SK-N-SH (cell line): ENCODE results near the gene POLR1C. TPM values are rescaled to one million over a fixed set of nuclear protein-coding genes. Genes with fewer than 3 reads are reported as not detected.

ENCODE experiments used
- CTCF ChIA-PET: fragments of 300-600, 350-600 bp; formaldehyde crosslinking; extraction: SDS; loops from one replicate; lab custom pipeline; 2021; lab: Yijun Ruan, JAX
- POLR2A ChIA-PET: fragments of 350-600 bp; sonication (Branson Sonifier 250); formaldehyde crosslinking; extraction: SDS; loops from one replicate; lab custom pipeline; 2020; ENCODE audit warnings: antibody characterized with exemption, inconsistent platforms; lab: Yijun Ruan, JAX
- DNase-seq: peaks from one replicate; pipeline ENCODE4 v3.0.0; 2012
- H2AFZ ChIP-seq: fragments of 200-600 bp; sonication (generic); 2 replicates; pipeline ENCODE4 v1.8.1; 2016; ENCODE audit warnings: antibody characterized with exemption, mild to moderate bottlenecking, low read depth
- H3F3A ChIP-seq: fragments of 200-600 bp; sonication (generic); replicated peaks from 2 replicates; pipeline ENCODE3; 2016; ENCODE audit warnings: antibody characterized with exemption, mild to moderate bottlenecking; ENCODE audit not compliant: insufficient read depth
- H3K27ac ChIP-seq, 2 experiments: fragments of 200-500 bp in 1 of 2; fragments of 200-600 bp in 1 of 2; sonication (Bioruptor generic) in 1 of 2; sonication (generic), shearing (Covaris generic) in 1 of 2; 2 replicates each; pipeline versions ENCODE4 v1.5.1 to v1.6.1; 2014 to 2016; ENCODE audit warnings: low read depth in 2 of 2, inconsistent platforms in 1 of 2, low read length in 1 of 2, mild to moderate bottlenecking in 1 of 2, mixed read lengths in 1 of 2
- H3K27me3 ChIP-seq: fragments of 200-600 bp; sonication (generic), shearing (Covaris generic); 2 replicates; pipeline ENCODE4 v1.6.1; 2016; ENCODE audit warnings: mixed run types; ENCODE audit not compliant: insufficient read depth
- H3K36me3 ChIP-seq, 2 experiments: fragments of 200-500 bp in 1 of 2; fragments of 200-600 bp in 1 of 2; sonication (Bioruptor generic) in 1 of 2; sonication (generic) in 1 of 2; replicated peaks in 1 of 2; 2 replicates each; pipeline versions ENCODE3 to v1.5.1; 2014 to 2016; ENCODE audit warnings: low read length in 1 of 2, mild to moderate bottlenecking in 1 of 2; ENCODE audit not compliant: insufficient read depth in 2 of 2, control insufficient read depth in 1 of 2
- H3K4me1 ChIP-seq, 2 experiments: fragments of 200-500 bp in 1 of 2; fragments of 200-600 bp in 1 of 2; sonication (Bioruptor generic) in 1 of 2; sonication (generic), shearing (Covaris generic) in 1 of 2; 2 replicates each; pipeline versions ENCODE4 v1.5.1 to v1.6.1; 2014 to 2016; ENCODE audit warnings: low read depth in 1 of 2, low read length in 1 of 2, mixed run types in 1 of 2; ENCODE audit not compliant: insufficient read depth in 2 of 2, control insufficient read depth in 1 of 2
- H3K4me2 ChIP-seq: fragments of 200-600 bp; sonication (generic), shearing (Covaris generic); 2 replicates; pipeline ENCODE4 v1.6.1; 2017; ENCODE audit warnings: mixed run types
- H3K4me3 ChIP-seq, 2 experiments: fragments of 200-500 bp in 1 of 2; fragments of 200-600 bp in 1 of 2; sonication (Bioruptor generic) in 1 of 2; sonication (generic), shearing (Covaris generic) in 1 of 2; 2 replicates each; pipeline versions ENCODE4 v1.5.1 to v1.8.1; 2014 to 2016; ENCODE audit warnings: low read depth in 2 of 2, inconsistent platforms in 1 of 2, low read length in 1 of 2, mild to moderate bottlenecking in 1 of 2, mixed read lengths in 1 of 2, moderate library complexity in 1 of 2
- H3K79me2 ChIP-seq: fragments of 200-600 bp; sonication (generic); 2 replicates; pipeline ENCODE4 v1.8.1; 2017; ENCODE audit warnings: mild to moderate bottlenecking; ENCODE audit not compliant: insufficient read depth
- H3K9ac ChIP-seq: fragments of 200-600 bp; sonication (generic); 2 replicates; pipeline ENCODE4 v1.6.1; 2017; ENCODE audit warnings: mixed run types
- H3K9me2 ChIP-seq: fragments of 200-600 bp; sonication (generic); 2 replicates; pipeline ENCODE4 v1.6.1; 2017; ENCODE audit warnings: mixed run types
- H3K9me3 ChIP-seq: fragments of 200-600 bp; sonication (generic); 2 replicates; pipeline ENCODE4 v1.6.1; 2017; ENCODE audit warnings: mixed run types, mild to moderate bottlenecking, moderate library complexity
- H4K20me1 ChIP-seq: fragments of 200-600 bp; sonication (generic); 2 replicates; pipeline ENCODE4 v1.6.1; 2017; ENCODE audit warnings: mild to moderate bottlenecking, mixed run types; ENCODE audit not compliant: insufficient read depth
- EP300 ChIP-seq, 2 experiments: IDR thresholded peaks; 2 replicates each; pipeline versions ENCODE4 v1.4.0 to v1.6.1; 2012; ENCODE audit warnings: borderline replicate concordance in 1 of 2, low read depth in 1 of 2, low read length in 1 of 2
- EZH2phosphoT487 ChIP-seq: fragments of 200-600 bp; sonication (generic); IDR thresholded peaks from 2 replicates; pipeline ENCODE4 v1.6.1; 2017; ENCODE audit warnings: low read depth, mixed run types, mild to moderate bottlenecking, antibody characterized with exemption, moderate library complexity, borderline replicate concordance
- POLR2AphosphoS5 ChIP-seq: IDR thresholded peaks from 2 replicates; pipeline ENCODE4 v1.6.1; 2012; ENCODE audit warnings: low read depth, low read length
- RAD21 ChIP-seq: IDR thresholded peaks from 2 replicates; pipeline ENCODE4 v1.6.1; 2012; ENCODE audit warnings: mild to moderate bottlenecking, low read length
- SMC3 ChIP-seq: IDR thresholded peaks from 2 replicates; pipeline ENCODE4 v1.6.1; 2012; ENCODE audit warnings: low read depth, low read length, improper control_type of control experiment
- WGBS: methylation state at CpG from one replicate; pipeline ENCODE4 v1.1.6; 2017; ENCODE audit warnings: low lambda C conversion rate; 5-methylcytosine and 5-hydroxymethylcytosine counted together
- polyA plus RNA-seq, 3 experiments: library from polyadenylated mRNA; depleted of rRNA; stranded (reverse); fragments of >200 nt; gene quantifications; 2 replicates each; pipeline ENCODE4 v1.2.3, GENCODE V29; 2012
- TF ChIP-seq, protein P1 (sequence below): fragments of 200-600 bp; sonication (generic); IDR thresholded peaks from 2 replicates; pipeline ENCODE4 v1.6.1; 2017; ENCODE audit warnings: antibody characterized with exemption, mild to moderate bottlenecking, moderate library complexity
- TF ChIP-seq, protein P2 (sequence below): IDR thresholded peaks from 2 replicates; pipeline ENCODE4 v1.6.1; 2012; ENCODE audit warnings: mild to moderate bottlenecking, low read depth, low read length, moderate library complexity
- TF ChIP-seq, protein P3 (sequence below): IDR thresholded peaks from 2 replicates; pipeline ENCODE4 v1.4.0; 2012; ENCODE audit warnings: low read depth

Gene POLR1C
- polyA plus RNA-seq, 1 of the 3 experiments (the other 2 are of a cell fraction) = 59.1 TPM

DNA sequence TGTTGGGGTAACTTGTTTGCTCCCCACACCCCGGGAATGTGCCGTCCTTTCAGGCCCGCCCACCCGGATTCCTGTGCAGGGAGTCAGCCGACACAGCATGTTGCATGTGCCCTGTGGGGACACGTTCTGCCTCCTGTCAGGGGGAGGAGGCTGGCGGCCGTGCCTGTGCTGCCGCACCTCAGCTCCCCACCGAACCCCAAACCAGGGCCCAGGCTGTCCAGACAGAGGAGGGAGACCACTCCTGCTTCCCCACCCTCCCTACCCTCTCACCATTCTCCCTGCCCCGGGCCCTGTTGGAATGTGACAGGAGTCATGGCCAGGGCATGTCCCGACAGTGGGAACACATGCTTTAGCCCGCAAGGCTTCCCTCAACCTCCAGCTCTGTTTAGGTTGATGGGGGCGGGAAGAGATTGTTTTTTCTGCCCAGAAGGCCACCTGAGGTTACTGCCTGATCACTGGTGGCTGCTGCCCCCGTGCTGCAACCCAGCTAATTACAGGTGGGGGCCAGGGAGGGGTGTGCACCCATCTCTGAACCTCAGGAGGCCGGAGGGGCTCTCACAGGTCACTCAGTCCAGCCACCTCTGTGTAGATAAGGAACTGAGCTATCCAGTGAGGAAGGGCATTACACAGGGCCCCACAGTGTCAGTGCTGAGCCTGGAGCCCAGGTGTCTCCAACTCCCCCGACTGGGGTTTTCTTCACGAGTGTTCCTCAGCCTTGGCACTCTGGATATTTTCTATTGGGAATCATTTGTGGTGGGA lies 20.3 kb upstream of the POLR1C start:
- no peak overlapping the region for H3K4me3 ChIP-seq
- H3K9ac ChIP-seq = no peak overlapping the region
- peak; percentile 69 for TF ChIP-seq RAD21
- TF ChIP-seq, protein P1, sequence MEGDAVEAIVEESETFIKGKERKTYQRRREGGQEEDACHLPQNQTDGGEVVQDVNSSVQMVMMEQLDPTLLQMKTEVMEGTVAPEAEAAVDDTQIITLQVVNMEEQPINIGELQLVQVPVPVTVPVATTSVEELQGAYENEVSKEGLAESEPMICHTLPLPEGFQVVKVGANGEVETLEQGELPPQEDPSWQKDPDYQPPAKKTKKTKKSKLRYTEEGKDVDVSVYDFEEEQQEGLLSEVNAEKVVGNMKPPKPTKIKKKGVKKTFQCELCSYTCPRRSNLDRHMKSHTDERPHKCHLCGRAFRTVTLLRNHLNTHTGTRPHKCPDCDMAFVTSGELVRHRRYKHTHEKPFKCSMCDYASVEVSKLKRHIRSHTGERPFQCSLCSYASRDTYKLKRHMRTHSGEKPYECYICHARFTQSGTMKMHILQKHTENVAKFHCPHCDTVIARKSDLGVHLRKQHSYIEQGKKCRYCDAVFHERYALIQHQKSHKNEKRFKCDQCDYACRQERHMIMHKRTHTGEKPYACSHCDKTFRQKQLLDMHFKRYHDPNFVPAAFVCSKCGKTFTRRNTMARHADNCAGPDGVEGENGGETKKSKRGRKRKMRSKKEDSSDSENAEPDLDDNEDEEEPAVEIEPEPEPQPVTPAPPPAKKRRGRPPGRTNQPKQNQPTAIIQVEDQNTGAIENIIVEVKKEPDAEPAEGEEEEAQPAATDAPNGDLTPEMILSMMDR = peak; percentile 51
- no peak for TF ChIP-seq EZH2phosphoT487
- peak; percentile 38; the same call in 1 of the 2 replicates for TF ChIP-seq SMC3
- no peaks in the 10 kb centered on the region for H3K9me3 ChIP-seq
- no peaks in the 10 kb centered on the region for H3K27me3 ChIP-seq
- peak overlapping the region in 1 of 2 experiments; percentile 5; a peak in 1 of 4 replicates for H3K27ac ChIP-seq
- H4K20me1 ChIP-seq = peaks cover 24% of the 10 kb centered on the region; the same call in 1 of the 2 replicates
- DNase-seq = peak; percentile 80
- H3K79me2 ChIP-seq = peaks cover 12% of the 10 kb centered on the region; the same call in 1 of the 2 replicates
- ChIA-PET CTCF (interaction anchor here (0.6 to 22.4 kb wide), 18 partner anchors 10 to 161 kb away, joined by 3 to 382 read pairs (median 4); partner anchors contain the start of genes DLK2, LRRC73 and TJAP1), POLR2A (no interaction called here)
- H3K9me2 ChIP-seq = no peaks in the 10 kb centered on the region
- WGBS = 60% methylated on average over 7 of the region's 18 CpGs
- peaks cover 14 to 43% of the 10 kb centered on the region in 2 experiments; a peak in 3 of 4 replicates for H3K4me1 ChIP-seq
- H3F3A ChIP-seq = no peaks in the 10 kb centered on the region
- H3K4me2 ChIP-seq = no peak overlapping the region
- peaks cover 14 to 29% of the 10 kb centered on the region in 2 experiments for H3K36me3 ChIP-seq
- H2AFZ ChIP-seq = no peak overlapping the region

DNA sequence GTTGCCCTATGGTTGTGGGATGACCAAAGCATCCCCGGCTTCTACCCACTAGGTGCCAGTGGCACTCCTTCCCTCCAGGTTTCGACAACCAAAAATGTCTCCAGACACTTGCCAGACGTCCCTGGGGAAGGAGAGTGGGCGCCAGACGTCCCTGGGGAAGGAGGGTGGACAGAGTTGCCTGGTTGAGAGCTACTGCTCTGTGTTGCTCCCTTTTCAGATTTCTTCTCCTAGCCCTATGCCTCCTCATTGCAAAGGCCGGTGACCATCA lies 19.8 kb upstream of the POLR1C start:
- WGBS = 86% methylated on average over 6 of the region's 6 CpGs
- Histone ChIP-seq H3K4me1 (peaks cover 10 to 39% of the 10 kb centered on the region in 2 experiments; a peak in 3 of 4 replicates), H3K36me3 (peaks cover 14 to 30% of the 10 kb centered on the region in 2 experiments), H3K9me2 (no peaks in the 10 kb centered on the region), H4K20me1 (peaks cover 19% of the 10 kb centered on the region; the same call in 1 of the 2 replicates), H3K27me3 (no peaks in the 10 kb centered on the region), H3K9me3 (no peaks in the 10 kb centered on the region), H2AFZ (no peak overlapping the region), H3K9ac (no peak overlapping the region), H3K4me3 (no peak overlapping the region), H3K4me2 (no peak overlapping the region), H3K79me2 (peaks cover 10% of the 10 kb centered on the region; the same call in 1 of the 2 replicates), H3K27ac (peak overlapping the region in 1 of 2 experiments; percentile 5; a peak in 1 of 4 replicates), H3F3A (no peaks in the 10 kb centered on the region)
- no peak for DNase-seq
- ChIA-PET CTCF (interaction anchor here (0.6 to 22.4 kb wide), 14 partner anchors 9 to 449 kb away, joined by 3 to 382 read pairs (median 5); partner anchors contain the start of genes DLK2 and LRRC73), POLR2A (no interaction called here)
- TF ChIP-seq EP300 (IDR thresholded peaks at IDR 0.05; ENCODE audit: borderline replicate concordance in 1 of 2, low read depth in 1 of 2, low read length in 1 of 2) = no peak
- TF ChIP-seq, protein P2, sequence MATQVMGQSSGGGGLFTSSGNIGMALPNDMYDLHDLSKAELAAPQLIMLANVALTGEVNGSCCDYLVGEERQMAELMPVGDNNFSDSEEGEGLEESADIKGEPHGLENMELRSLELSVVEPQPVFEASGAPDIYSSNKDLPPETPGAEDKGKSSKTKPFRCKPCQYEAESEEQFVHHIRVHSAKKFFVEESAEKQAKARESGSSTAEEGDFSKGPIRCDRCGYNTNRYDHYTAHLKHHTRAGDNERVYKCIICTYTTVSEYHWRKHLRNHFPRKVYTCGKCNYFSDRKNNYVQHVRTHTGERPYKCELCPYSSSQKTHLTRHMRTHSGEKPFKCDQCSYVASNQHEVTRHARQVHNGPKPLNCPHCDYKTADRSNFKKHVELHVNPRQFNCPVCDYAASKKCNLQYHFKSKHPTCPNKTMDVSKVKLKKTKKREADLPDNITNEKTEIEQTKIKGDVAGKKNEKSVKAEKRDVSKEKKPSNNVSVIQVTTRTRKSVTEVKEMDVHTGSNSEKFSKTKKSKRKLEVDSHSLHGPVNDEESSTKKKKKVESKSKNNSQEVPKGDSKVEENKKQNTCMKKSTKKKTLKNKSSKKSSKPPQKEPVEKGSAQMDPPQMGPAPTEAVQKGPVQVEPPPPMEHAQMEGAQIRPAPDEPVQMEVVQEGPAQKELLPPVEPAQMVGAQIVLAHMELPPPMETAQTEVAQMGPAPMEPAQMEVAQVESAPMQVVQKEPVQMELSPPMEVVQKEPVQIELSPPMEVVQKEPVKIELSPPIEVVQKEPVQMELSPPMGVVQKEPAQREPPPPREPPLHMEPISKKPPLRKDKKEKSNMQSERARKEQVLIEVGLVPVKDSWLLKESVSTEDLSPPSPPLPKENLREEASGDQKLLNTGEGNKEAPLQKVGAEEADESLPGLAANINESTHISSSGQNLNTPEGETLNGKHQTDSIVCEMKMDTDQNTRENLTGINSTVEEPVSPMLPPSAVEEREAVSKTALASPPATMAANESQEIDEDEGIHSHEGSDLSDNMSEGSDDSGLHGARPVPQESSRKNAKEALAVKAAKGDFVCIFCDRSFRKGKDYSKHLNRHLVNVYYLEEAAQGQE = no peak
- no peak for TF ChIP-seq POLR2AphosphoS5
- TF ChIP-seq, protein P3, sequence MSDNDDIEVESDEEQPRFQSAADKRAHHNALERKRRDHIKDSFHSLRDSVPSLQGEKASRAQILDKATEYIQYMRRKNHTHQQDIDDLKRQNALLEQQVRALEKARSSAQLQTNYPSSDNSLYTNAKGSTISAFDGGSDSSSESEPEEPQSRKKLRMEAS = no peak
